Transverse colon (tissue), 4 donors: ENCODE measurements around the gene POLG.

Experiments used
- CTCF ChIP-seq, 5 experiments: fragments of 200-600 bp in 3 of 5; fragments of 450-650 bp in 2 of 5; sonication (generic) in 3 of 5; IDR thresholded peaks; 1 replicate in 2 of 5; 2 replicates in 3 of 5; pipeline ENCODE4 v1.5.1; 2016 to 2017; ENCODE audit warnings: antibody characterized with exemption in 5 of 5, inconsistent platforms in 3 of 5, mild to moderate bottlenecking in 2 of 5, moderate library complexity in 1 of 5
- EP300 ChIP-seq: sonication (generic); formaldehyde crosslinking; IDR thresholded peaks from one replicate; pipeline ENCODE4 v1.6.1; 2017; ENCODE audit warnings: antibody characterized with exemption, low read depth
- POLR2A ChIP-seq: fragments of 450-650 bp; IDR thresholded peaks from one replicate; pipeline ENCODE4 v1.6.1; 2016; ENCODE audit warnings: antibody characterized with exemption, mild to moderate bottlenecking, moderate library complexity
- POLR2AphosphoS5 ChIP-seq, 3 donors: sonication (generic); formaldehyde crosslinking; IDR thresholded peaks; one replicate each; pipeline ENCODE4 v1.6.1; 2016; ENCODE audit warnings: antibody characterized with exemption in 3 of 3

GRCh38 chr15:89340573-89340972 lies 5.9 kb upstream of the POLG start:
- TF ChIP-seq CTCF (IDR thresholded peaks at IDR 0.05) (no peak), POLR2AphosphoS5 (IDR thresholded peaks at IDR 0.05) (no peak), POLR2A (no peak), EP300 (no peak)
